IMR-90 (cell line): ENCODE measurements around the gene PSMA1. TPM values are rescaled to one million over a fixed set of nuclear protein-coding genes. Genes with fewer than 3 reads are reported as not detected.

Experiments used
- ATAC-seq: fragments of 200-7000 bp; cut with Tn5 transposase; 2 replicates; pipeline ENCODE4 v1.9.1; 2020; ENCODE audit warnings: low read depth, mild to moderate bottlenecking, moderate library complexity
- BruUV-seq: library from RNA; stranded (reverse); fragments of 400-500 nt; replicated peaks from 2 replicates; lab custom pipeline; 2021; lab: Mats Ljungman, UMichigan
- CTCF ChIA-PET: fragments of 300-600 bp; formaldehyde crosslinking; extraction: SDS; loops from one replicate; lab custom pipeline; 2021; ENCODE audit warnings: antibody characterized with exemption; lab: Yijun Ruan, JAX
- POLR2A ChIA-PET: fragments of 300-600 bp; sonication (Branson Sonifier 250); formaldehyde crosslinking; loops from one replicate; lab custom pipeline; 2022; ENCODE audit warnings: antibody characterized with exemption; ENCODE audit not compliant: unreplicated experiment; lab: Charles Lee
- DNase-seq: peaks from one replicate; pipeline ENCODE4 v3.0.0; 2013
- H2AFZ ChIP-seq: replicated peaks from 2 replicates; pipeline ENCODE3; 2013; ENCODE audit warnings: low read length, mild to moderate bottlenecking; ENCODE audit not compliant: poor library complexity
- H2AK5ac ChIP-seq: 2 replicates; pipeline ENCODE4 v1.6.1; 2013; ENCODE audit warnings: low read depth, low read length, inconsistent platforms
- H2AK9ac ChIP-seq: replicated peaks from 2 replicates; pipeline ENCODE3; 2013; ENCODE audit warnings: mild to moderate bottlenecking, low read depth, low read length, moderate library complexity; ENCODE audit not compliant: poor library complexity
- H2BK120ac ChIP-seq: 2 replicates; pipeline ENCODE4 v1.6.1; 2013; ENCODE audit warnings: low read depth, low read length, inconsistent platforms
- H2BK15ac ChIP-seq: 3 replicates; pipeline ENCODE4 v1.6.1; 2013; ENCODE audit warnings: low read depth, low read length, inconsistent platforms
- H2BK20ac ChIP-seq: 2 replicates; pipeline ENCODE4 v1.6.1; 2013; ENCODE audit warnings: low read depth, mild to moderate bottlenecking, inconsistent platforms, low read length, moderate library complexity
- H2BK5ac ChIP-seq: 2 replicates; pipeline ENCODE4 v1.6.1; 2013; ENCODE audit warnings: mild to moderate bottlenecking, low read depth, low read length, inconsistent platforms; ENCODE audit not compliant: poor library complexity, severe bottlenecking
- H3K14ac ChIP-seq: replicated peaks from 2 replicates; pipeline ENCODE4 v1.6.1; 2013; ENCODE audit warnings: low read depth, low read length, inconsistent platforms
- H3K18ac ChIP-seq: 2 replicates; pipeline ENCODE4 v1.6.1; 2013; ENCODE audit warnings: low read depth, low read length, control low read depth
- H3K23ac ChIP-seq: 2 replicates; pipeline ENCODE4 v1.6.1; 2013; ENCODE audit warnings: low read depth, low read length, inconsistent platforms
- H3K27ac ChIP-seq: 2 replicates; pipeline ENCODE4 v1.5.1; 2013; ENCODE audit warnings: mild to moderate bottlenecking, control low read depth, low read length; ENCODE audit not compliant: insufficient read depth
- H3K27me3 ChIP-seq: 2 replicates; pipeline ENCODE4 v1.6.1; 2013; ENCODE audit warnings: low read length; ENCODE audit not compliant: control insufficient read depth, insufficient read depth
- H3K36me3 ChIP-seq: 2 replicates; pipeline ENCODE4 v1.6.1; 2013; ENCODE audit warnings: low read length, mixed read lengths; ENCODE audit not compliant: control insufficient read depth, insufficient read depth
- H3K4ac ChIP-seq: 2 replicates; pipeline ENCODE4 v1.6.1; 2013; ENCODE audit warnings: low read depth, low read length, inconsistent platforms
- H3K4me1 ChIP-seq: 2 replicates; pipeline ENCODE4 v1.6.1; 2013; ENCODE audit warnings: low read length, mixed read lengths; ENCODE audit not compliant: control insufficient read depth, insufficient read depth
- H3K4me2 ChIP-seq: 2 replicates; pipeline ENCODE4 v1.6.1; 2013; ENCODE audit warnings: low read depth, mild to moderate bottlenecking, control low read depth, low read length, moderate library complexity
- H3K4me3 ChIP-seq: 2 replicates; pipeline ENCODE4 v1.5.1; 2013; ENCODE audit warnings: low read depth, mild to moderate bottlenecking, control low read depth, low read length, moderate library complexity; ENCODE audit not compliant: insufficient read depth
- H3K56ac ChIP-seq: 2 replicates; pipeline ENCODE4 v1.6.1; 2013; ENCODE audit warnings: low read length, inconsistent platforms; ENCODE audit not compliant: insufficient read depth; ENCODE audit errors: extremely low read depth
- H3K79me1 ChIP-seq, 2 experiments: 2 replicates each; pipeline ENCODE4 v1.6.1; 2013; ENCODE audit warnings: low read length in 2 of 2, inconsistent platforms in 1 of 2, low read depth in 1 of 2
- H3K9ac ChIP-seq: 2 replicates; pipeline ENCODE4 v1.6.1; 2013; ENCODE audit warnings: low read depth, low read length, control low read depth
- H3K9me1 ChIP-seq: 2 replicates; pipeline ENCODE4 v1.6.1; 2013; ENCODE audit warnings: low read length, inconsistent platforms; ENCODE audit not compliant: insufficient read depth
- H3K9me3 ChIP-seq: 2 replicates; pipeline ENCODE4 v1.6.1; 2013; ENCODE audit warnings: low read length; ENCODE audit not compliant: control insufficient read depth, insufficient read depth
- H4K20me1 ChIP-seq: 2 replicates; pipeline ENCODE4 v1.6.1; 2013; ENCODE audit warnings: low read length, inconsistent platforms; ENCODE audit not compliant: insufficient read depth
- H4K5ac ChIP-seq: 2 replicates; pipeline ENCODE4 v1.6.1; 2013; ENCODE audit warnings: mild to moderate bottlenecking, low read depth, low read length, control low read depth
- H4K8ac ChIP-seq, 2 experiments: 2 replicates each; pipeline ENCODE4 v1.6.1; 2013; ENCODE audit warnings: low read depth in 2 of 2, low read length in 2 of 2, control low read depth in 1 of 2, inconsistent platforms in 1 of 2
- H4K91ac ChIP-seq: 2 replicates; pipeline ENCODE4 v1.6.1; 2013; ENCODE audit warnings: low read depth, low read length, inconsistent platforms; ENCODE audit not compliant: insufficient read depth
- BHLHE40 ChIP-seq: fragments of 150-350 bp; IDR thresholded peaks from 2 replicates; pipeline ENCODE4 v1.6.1; 2016; ENCODE audit warnings: mild to moderate bottlenecking, low read depth, low read length
- CEBPB ChIP-seq: IDR thresholded peaks from 2 replicates; pipeline ENCODE4 v1.6.1; 2012; ENCODE audit warnings: low read depth, low read length, improper control_type of control experiment
- CHD1 ChIP-seq: IDR thresholded peaks from 2 replicates; pipeline ENCODE4 v1.6.1; 2012; ENCODE audit warnings: low read depth, low read length, improper control_type of control experiment
- CTCF ChIP-seq: conservative IDR thresholded peaks from 2 replicates; pipeline ENCODE4 v1.5.1; 2012; ENCODE audit warnings: mild to moderate bottlenecking, low read depth, low read length, improper control_type of control experiment
- ELK1 ChIP-seq: fragments of 150-350 bp; IDR thresholded peaks from 2 replicates; pipeline ENCODE4 v1.6.1; 2016; ENCODE audit warnings: low read depth, mild to moderate bottlenecking, low read length, moderate library complexity, borderline replicate concordance
- FOS ChIP-seq: fragments of 150-350 bp; IDR thresholded peaks from 2 replicates; pipeline ENCODE4 v1.6.1; 2016; ENCODE audit warnings: low read depth, low read length
- MAFK ChIP-seq: IDR thresholded peaks from 2 replicates; pipeline ENCODE4 v1.6.1; 2012; ENCODE audit warnings: low read depth, low read length, improper control_type of control experiment
- MAZ ChIP-seq: IDR thresholded peaks from 2 replicates; pipeline ENCODE4 v1.6.1; 2012; ENCODE audit warnings: low read depth, mild to moderate bottlenecking, low read length, improper control_type of control experiment, moderate library complexity, borderline replicate concordance
- MXI1 ChIP-seq: IDR thresholded peaks from 2 replicates; pipeline ENCODE4 v1.6.1; 2012; ENCODE audit warnings: low read depth, mild to moderate bottlenecking, low read length, moderate library complexity, borderline replicate concordance
- NFE2L2 ChIP-seq: fragments of 150-350 bp; IDR thresholded peaks from 2 replicates; pipeline ENCODE4 v1.6.1; 2016; ENCODE audit warnings: low read depth, mild to moderate bottlenecking, low read length
- POLR2A ChIP-seq: IDR thresholded peaks from 2 replicates; pipeline ENCODE4 v1.6.1; 2012; ENCODE audit warnings: mild to moderate bottlenecking, low read depth, low read length
- RAD21 ChIP-seq: IDR thresholded peaks from 2 replicates; pipeline ENCODE4 v1.6.1; 2012; ENCODE audit warnings: low read length, improper control_type of control experiment
- RCOR1 ChIP-seq: IDR thresholded peaks from 2 replicates; pipeline ENCODE4 v1.6.1; 2012; ENCODE audit warnings: mild to moderate bottlenecking, low read length, improper control_type of control experiment; ENCODE audit not compliant: insufficient replicate concordance
- RFX5 ChIP-seq: IDR thresholded peaks from 2 replicates; pipeline ENCODE4 v1.8.0; 2012; ENCODE audit warnings: low read depth, mild to moderate bottlenecking, low read length, moderate library complexity
- SMC3 ChIP-seq: fragments of 150-350 bp; IDR thresholded peaks from 2 replicates; pipeline ENCODE4 v1.6.1; 2016; ENCODE audit warnings: low read depth, mild to moderate bottlenecking, antibody characterized with exemption, low read length, moderate library complexity
- USF2 ChIP-seq: fragments of 150-350 bp; IDR thresholded peaks from 2 replicates; pipeline ENCODE4 v1.6.1; 2017; ENCODE audit warnings: mild to moderate bottlenecking, antibody characterized with exemption, low read length, low read depth
- WGBS, 2 experiments: methylation state at CpG; one replicate each; pipeline versions ENCODE4 v1.1.5 to v1.1.7; 2013; ENCODE audit warnings: missing lambda C conversion rate in 2 of 2; ENCODE audit not compliant: insufficient read length in 1 of 2; ENCODE audit errors: extremely low coverage in 2 of 2; 5-methylcytosine and 5-hydroxymethylcytosine counted together
- dilution Hi-C: fragments of 300-500 bp; cut with HindIII; formaldehyde crosslinking; loops from one replicate; pipeline ENCODE4 v1.14.3; 2018; ENCODE audit warnings: low sequenced_read_pairs; ENCODE audit not compliant: unreplicated experiment
- in situ Hi-C: fragments of 300-500 bp; cut with MboI; formaldehyde crosslinking; loops from 3 replicates; pipeline ENCODE4 v1.14.3; 2019; ENCODE audit warnings: low sequenced_read_pairs, inconsistent platforms, mixed read lengths
- intact Hi-C: fragments of 100-400 bp; cut with micrococcal nuclease; formaldehyde crosslinking; loops from 2 replicates; pipeline ENCODE4 v1.10.0; 2022
- polyA plus RNA-seq, 3 experiments: library from polyadenylated mRNA; depleted of rRNA; stranded (reverse); fragments of >200 nt; gene quantifications; 2 replicates each; pipeline ENCODE4 v1.2.3, GENCODE V29; 2012; ENCODE audit warnings: low replicate concordance in 1 of 3
- total RNA-seq: library from RNA; depleted of rRNA; stranded (reverse); fragments of >200 nt; gene quantifications from 2 replicates; pipeline ENCODE4 v1.2.3, GENCODE V29; 2012

Gene PSMA1
- total and polyA plus RNA-seq, 2 of the 4 experiments (the other 2 are of a cell fraction) = 179 to 194 TPM

- Histone ChIP-seq H4K8ac (no peak overlapping the region), H3K79me1 (no peaks in the 10 kb centered on the region), H3K9me1 (no peaks in the 10 kb centered on the region), H3K9me3 (no peaks in the 10 kb centered on the region), H2BK120ac (no peak overlapping the region), H4K20me1 (no peaks in the 10 kb centered on the region), H3K14ac (no peak overlapping the region), H2AK9ac (no peak overlapping the region), H3K56ac (no peak overlapping the region), H2BK20ac (no peak overlapping the region), H3K4me3 (no peak overlapping the region), H3K23ac (no peak overlapping the region), H4K91ac (no peak overlapping the region), H3K18ac (no peak overlapping the region), H2AK5ac (no peak overlapping the region), H3K4ac (no peak overlapping the region), H3K4me1 (no peaks in the 10 kb centered on the region), H3K27me3 (peaks cover 3% of the 10 kb centered on the region; the same call in 1 of the 2 replicates), H3K36me3 (no peaks in the 10 kb centered on the region), H4K5ac (no peak overlapping the region), H2BK15ac (no peak overlapping the region), H2AFZ (no peak overlapping the region), H3K27ac (no peak overlapping the region), H3K4me2 (no peak overlapping the region), H2BK5ac (no peak overlapping the region), H3K9ac (no peak overlapping the region)
- dilution Hi-C loops (no loop called here), intact Hi-C loops (loop anchor here (10.0 kb wide), 1 partner anchor 665 kb away; no protein-coding TSS in a partner anchor), in situ Hi-C loops (no loop called here)
- POLR2A ChIA-PET = no interaction called here
- CTCF ChIA-PET = no interaction called here
- no CpG with 5 or more reads among the region's 3 CpGs for WGBS, 2 experiments
- DNase-seq = no peak
- no peak for TF ChIP-seq CHD1
- TF ChIP-seq NFE2L2 = no peak
- no peak for TF ChIP-seq POLR2A
- no peak for TF ChIP-seq MAFK
- no peak for TF ChIP-seq RFX5
- TF ChIP-seq MAZ = no peak
- no peak for TF ChIP-seq ELK1
- TF ChIP-seq RCOR1 = no peak
- no peak for TF ChIP-seq USF2
- TF ChIP-seq SMC3 = no peak
- no peak for TF ChIP-seq CTCF
- no peak for TF ChIP-seq FOS
- TF ChIP-seq CEBPB = no peak
- no peak for TF ChIP-seq RAD21
- TF ChIP-seq BHLHE40 = no peak
- no peak for TF ChIP-seq MXI1
- BruUV-seq = no TSS peak
- no peak for ATAC-seq
These were observed 9.1 kb upstream of the PSMA1 start for GRCh38 chr11:14529321-14529720.
